ENCODE results near the gene GNA15.

Gene GNA15

DNA sequence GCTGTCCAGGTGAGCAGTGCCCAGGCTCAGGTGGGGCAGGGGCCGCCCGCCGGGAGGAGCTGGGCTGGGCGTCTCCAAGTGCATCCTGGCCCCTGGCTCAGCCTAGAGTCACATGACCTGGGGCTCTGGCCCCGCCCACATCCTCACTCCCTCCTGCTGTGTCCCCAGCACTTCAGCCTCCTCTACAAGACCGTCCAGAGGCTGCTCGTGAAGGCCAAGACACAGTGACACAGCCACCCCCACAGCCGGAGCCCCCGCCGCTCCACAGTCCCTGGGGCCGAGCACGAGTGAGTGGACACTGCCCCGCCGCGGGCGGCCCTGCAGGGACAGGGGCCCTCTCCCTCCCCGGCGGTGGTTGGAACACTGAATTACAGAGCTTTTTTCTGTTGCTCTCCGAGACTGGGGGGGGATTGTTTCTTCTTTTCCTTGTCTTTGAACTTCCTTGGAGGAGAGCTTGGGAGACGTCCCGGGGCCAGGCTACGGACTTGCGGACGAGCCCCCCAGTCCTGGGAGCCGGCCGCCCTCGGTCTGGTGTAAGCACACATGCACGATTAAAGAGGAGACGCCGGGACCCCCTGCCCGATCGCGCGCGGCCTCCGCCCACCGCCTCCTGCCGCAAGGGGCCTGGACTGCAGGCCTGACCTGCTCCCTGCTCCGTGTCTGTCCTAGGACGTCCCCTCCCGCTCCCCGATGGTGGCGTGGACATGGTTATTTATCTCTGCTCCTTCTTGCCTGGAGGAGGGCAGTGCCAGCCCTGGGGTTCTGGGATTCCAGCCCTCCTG lies 71.8 kb downstream of the GNA15 start:
- WGBS, 2 experiments (ENCODE audit: insufficient coverage in 2 of 2): 93 to 96% methylated on average over 24 to 33 of the region's 43 CpGs
- H3K36me3 ChIP-seq (ENCODE audit: control insufficient read depth, insufficient read depth, low read length): peaks cover 42% of the 10 kb centered on the region
- no peaks in the 10 kb centered on the region for H3K9me3 ChIP-seq (ENCODE audit: control insufficient read depth, low read length)
- no peak overlapping the region for H3K4me3 ChIP-seq (ENCODE audit: extremely low read depth, insufficient read depth, low read length, poor library complexity, severe bottlenecking)
- peaks cover 2% of the 10 kb centered on the region for H3K4me1 ChIP-seq (ENCODE audit: control insufficient read depth, insufficient read depth, low read length, poor library complexity, severe bottlenecking)
- no peak overlapping the region for H3K27ac ChIP-seq (ENCODE audit: low read depth, low read length, severe bottlenecking)

DNA sequence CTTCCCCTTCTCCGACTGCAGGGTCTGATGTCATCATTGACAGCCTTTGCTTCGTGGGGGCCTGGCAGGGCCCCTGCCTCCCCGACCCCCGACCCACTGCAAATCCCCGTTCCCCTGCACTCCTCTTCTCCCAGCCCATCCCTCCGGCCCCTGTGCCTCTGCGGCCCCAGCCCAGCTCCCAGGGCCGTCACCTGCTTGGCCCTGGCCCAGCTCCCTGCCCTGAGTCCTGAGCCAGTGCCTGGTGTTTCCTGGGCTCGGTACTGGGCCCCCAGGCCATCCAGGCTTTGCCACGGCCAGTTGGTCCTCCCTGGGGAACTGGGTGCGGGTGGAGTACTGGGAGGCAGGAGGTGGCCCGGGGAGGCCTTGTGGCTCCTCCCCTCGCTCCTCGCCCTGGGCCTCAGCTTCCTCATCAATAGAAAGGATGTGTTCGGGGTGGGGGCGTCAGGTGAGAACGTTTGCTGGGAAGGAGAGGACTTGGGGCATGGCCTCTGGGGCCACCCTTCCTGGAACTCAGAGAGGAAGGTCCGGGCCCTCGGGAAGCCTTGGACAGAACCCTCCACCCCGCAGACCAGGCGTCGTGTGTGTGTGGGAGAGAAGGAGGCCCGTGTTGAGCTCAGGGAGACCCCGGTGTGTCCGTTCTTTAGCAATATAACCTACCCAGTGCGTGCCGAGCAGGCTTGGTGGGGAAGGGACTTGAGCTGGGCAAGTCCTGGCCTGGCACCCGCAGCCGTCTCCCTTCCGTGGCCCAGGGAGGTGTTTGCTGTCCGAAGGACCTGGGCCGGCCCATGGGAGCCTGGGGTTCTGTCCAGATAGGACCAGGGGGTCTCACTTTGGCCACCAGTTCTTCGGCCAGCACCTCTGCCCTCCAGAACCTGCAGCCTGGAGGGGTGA lies 72.7 kb downstream of the GNA15 start:
- peaks cover 35% of the 10 kb centered on the region for H3K36me3 ChIP-seq (ENCODE audit: control insufficient read depth, insufficient read depth, low read length)
- H3K4me3 ChIP-seq (ENCODE audit: extremely low read depth, insufficient read depth, low read length, poor library complexity, severe bottlenecking): no peak overlapping the region
- H3K9me3 ChIP-seq (ENCODE audit: control insufficient read depth, low read length): no peaks in the 10 kb centered on the region
- no peak overlapping the region for H3K27ac ChIP-seq (ENCODE audit: low read depth, low read length, severe bottlenecking)
- 94 to 96% methylated on average over 26 to 27 of the region's 33 CpGs for WGBS, 2 experiments (ENCODE audit: insufficient coverage in 2 of 2)
- H3K4me1 ChIP-seq (ENCODE audit: control insufficient read depth, insufficient read depth, low read length, poor library complexity, severe bottlenecking): peaks cover 2% of the 10 kb centered on the region

DNA sequence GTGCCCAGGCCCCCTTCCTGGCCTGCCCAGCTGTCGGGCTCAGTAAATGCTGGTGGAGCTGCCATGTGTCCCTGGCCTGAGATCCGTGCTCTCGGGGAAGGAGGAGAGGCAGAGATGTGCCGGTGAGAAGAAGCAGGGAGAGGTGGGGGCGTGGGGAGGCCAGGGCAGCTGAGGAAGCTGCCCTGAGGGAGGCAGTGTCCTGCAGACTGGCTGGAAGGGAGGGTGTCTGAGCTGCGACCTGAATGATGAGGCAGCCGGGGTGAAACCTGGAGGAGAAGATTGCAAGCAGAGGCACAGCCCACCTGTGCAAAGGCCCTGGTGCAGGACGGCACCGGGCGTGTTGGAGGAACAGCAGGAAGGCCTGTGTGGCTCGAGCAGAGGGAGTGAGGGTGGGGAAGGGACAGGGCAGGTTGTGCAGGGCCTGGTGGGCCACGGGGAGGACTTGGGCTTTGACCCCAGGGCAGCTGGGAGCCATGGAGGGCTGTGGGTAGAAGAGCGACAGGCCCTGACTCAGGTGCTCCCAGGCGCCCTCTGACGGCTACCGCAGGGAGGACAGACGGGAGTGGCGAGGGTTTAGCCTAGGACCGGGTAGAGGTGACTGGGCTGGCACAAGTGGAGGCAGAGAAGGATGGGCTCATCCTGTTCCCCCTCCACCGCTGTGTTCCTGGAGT lies 74.6 kb downstream of the GNA15 start:
- H3K9me3 ChIP-seq (ENCODE audit: control insufficient read depth, low read length): no peaks in the 10 kb centered on the region
- peaks cover 25% of the 10 kb centered on the region for H3K36me3 ChIP-seq (ENCODE audit: control insufficient read depth, insufficient read depth, low read length)
- H3K4me3 ChIP-seq (ENCODE audit: extremely low read depth, insufficient read depth, low read length, poor library complexity, severe bottlenecking): no peak overlapping the region
- peaks cover 2% of the 10 kb centered on the region for H3K4me1 ChIP-seq (ENCODE audit: control insufficient read depth, insufficient read depth, low read length, poor library complexity, severe bottlenecking)
- 43 to 56% methylated on average over 17 to 20 of the region's 20 CpGs for WGBS, 2 experiments (ENCODE audit: insufficient coverage in 2 of 2)
- H3K27ac ChIP-seq (ENCODE audit: low read depth, low read length, severe bottlenecking): no peak overlapping the region

DNA sequence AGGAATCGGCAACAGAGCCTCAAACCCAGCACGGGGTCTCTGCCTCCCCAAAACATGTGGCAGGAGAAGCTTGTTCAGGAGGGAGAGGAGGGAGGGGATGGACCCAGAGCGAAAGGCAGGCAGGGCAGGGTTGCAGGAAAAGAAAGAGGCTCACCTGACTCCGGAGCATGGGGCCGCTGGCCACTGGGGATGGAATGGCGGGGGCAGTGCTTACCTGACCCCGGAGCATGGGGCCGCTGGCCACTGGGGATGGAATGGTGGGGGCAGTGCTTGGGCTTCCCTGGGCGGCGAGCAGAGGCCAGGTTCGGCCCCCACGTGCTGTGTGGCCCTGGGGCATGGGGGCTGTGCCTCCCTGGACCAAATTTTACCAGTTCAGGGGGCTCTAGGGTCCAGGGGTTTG lies 75.4 kb downstream of the GNA15 start:
- H3K9me3 ChIP-seq (ENCODE audit: control insufficient read depth, low read length): no peaks in the 10 kb centered on the region
- WGBS, 2 experiments (ENCODE audit: insufficient coverage in 2 of 2): 80 to 81% methylated on average over 9 to 10 of the region's 12 CpGs
- no peak overlapping the region for H3K27ac ChIP-seq (ENCODE audit: low read depth, low read length, severe bottlenecking)
- peaks cover 21% of the 10 kb centered on the region for H3K36me3 ChIP-seq (ENCODE audit: control insufficient read depth, insufficient read depth, low read length)
- H3K4me1 ChIP-seq (ENCODE audit: control insufficient read depth, insufficient read depth, low read length, poor library complexity, severe bottlenecking): peaks cover 2% of the 10 kb centered on the region
- no peak overlapping the region for H3K4me3 ChIP-seq (ENCODE audit: extremely low read depth, insufficient read depth, low read length, poor library complexity, severe bottlenecking)

DNA sequence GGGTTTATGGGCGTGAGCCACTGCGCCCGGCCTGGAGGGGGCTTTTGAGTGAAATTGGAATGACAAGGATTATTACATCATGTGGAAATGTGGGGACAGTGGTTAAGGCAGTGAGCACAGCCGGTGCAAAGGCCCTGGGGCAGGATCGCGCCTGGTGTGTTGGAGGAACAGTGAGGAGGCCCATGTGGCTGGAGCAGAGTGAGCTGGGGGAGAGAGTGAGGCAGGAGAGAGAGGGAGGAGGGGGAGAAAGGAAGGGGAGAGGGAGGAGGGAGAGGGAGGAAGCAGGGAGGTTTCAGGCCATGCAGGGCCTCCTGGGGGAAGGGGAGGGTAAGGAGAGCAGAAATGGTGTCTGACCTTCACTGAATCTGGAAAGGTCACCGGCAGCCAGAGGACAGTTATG lies 77.3 kb downstream of the GNA15 start:
- Histone ChIP-seq H3K4me3 (ENCODE audit: extremely low read depth, insufficient read depth, low read length, poor library complexity, severe bottlenecking) (no peak overlapping the region), H3K27ac (ENCODE audit: low read depth, low read length, severe bottlenecking) (no peak overlapping the region), H3K9me3 (ENCODE audit: control insufficient read depth, low read length) (no peaks in the 10 kb centered on the region), H3K36me3 (ENCODE audit: control insufficient read depth, insufficient read depth, low read length) (peaks cover 3% of the 10 kb centered on the region), H3K4me1 (ENCODE audit: control insufficient read depth, insufficient read depth, low read length, poor library complexity, severe bottlenecking) (no peaks in the 10 kb centered on the region)
- WGBS, 2 experiments (ENCODE audit: insufficient coverage in 2 of 2): 96 to 98% methylated on average over 5 to 7 of the region's 7 CpGs
